Liver (tissue), 9 donors: ENCODE measurements around the gene GTPBP2. TPM values are rescaled to one million over a fixed set of nuclear protein-coding genes. Genes with fewer than 3 reads are reported as not detected.

Experiments
- DNase-seq: peaks from one replicate; pipeline ENCODE4 v3.0.0-alpha.2; 2017; ENCODE audit warnings: low spot score
- H3K27ac ChIP-seq, 2 donors: one replicate each; pipeline ENCODE4 v1.7.0; 2013; ENCODE audit warnings: inconsistent platforms in 2 of 2, low read length in 2 of 2, control low read depth in 1 of 2, low read depth in 1 of 2, mild to moderate bottlenecking in 1 of 2
- H3K27me3 ChIP-seq, 4 donors: one replicate each; pipeline versions ENCODE4 v1.6.1 to v1.7.0; 2013; ENCODE audit warnings: low read length in 3 of 4, inconsistent platforms in 1 of 4, mild to moderate bottlenecking in 1 of 4, moderate library complexity in 1 of 4; ENCODE audit not compliant: control insufficient read depth in 4 of 4, insufficient read depth in 4 of 4
- H3K36me3 ChIP-seq, 4 donors: one replicate each; pipeline versions ENCODE4 v1.6.1 to v1.7.0; 2013; ENCODE audit warnings: low read length in 3 of 4, mild to moderate bottlenecking in 3 of 4, low read depth in 1 of 4, moderate library complexity in 1 of 4; ENCODE audit not compliant: control insufficient read depth in 4 of 4, insufficient read depth in 3 of 4
- H3K4me1 ChIP-seq, 4 donors: one replicate each; pipeline versions ENCODE4 v1.6.1 to v1.7.0; 2013; ENCODE audit warnings: low read length in 3 of 4, mild to moderate bottlenecking in 3 of 4, moderate library complexity in 1 of 4; ENCODE audit not compliant: control insufficient read depth in 4 of 4, insufficient read depth in 4 of 4
- H3K4me3 ChIP-seq, 3 donors: one replicate each; pipeline versions ENCODE4 v1.6.1 to v1.7.0; 2013; ENCODE audit warnings: low read length in 3 of 3, control low read depth in 1 of 3, low read depth in 1 of 3, mild to moderate bottlenecking in 1 of 3
- H3K9ac ChIP-seq, 2 donors: one replicate each; pipeline ENCODE4 v1.7.0; 2013; ENCODE audit warnings: low read length in 2 of 2, mild to moderate bottlenecking in 2 of 2, moderate library complexity in 2 of 2, control low read depth in 1 of 2, low read depth in 1 of 2
- H3K9me3 ChIP-seq, 4 donors: one replicate each; pipeline versions ENCODE4 v1.6.1 to v1.7.0; 2013; ENCODE audit warnings: low read length in 3 of 4; ENCODE audit not compliant: control insufficient read depth in 4 of 4
- ATF3 ChIP-seq: IDR thresholded peaks from 2 replicates; pipeline ENCODE4 v1.6.1; 2016; ENCODE audit warnings: antibody characterized with exemption
- FOXA1 ChIP-seq: IDR thresholded peaks from 2 replicates; pipeline ENCODE4 v1.6.1; 2016; ENCODE audit warnings: antibody characterized with exemption
- FOXA2 ChIP-seq: IDR thresholded peaks from 2 replicates; pipeline ENCODE4 v1.6.1; 2016; ENCODE audit warnings: antibody characterized with exemption
- GABPA ChIP-seq, 2 donors: IDR thresholded peaks in 1 of 2; conservative IDR thresholded peaks in 1 of 2; 2 replicates each; pipeline ENCODE4 v1.6.1; 2016; ENCODE audit warnings: antibody characterized with exemption in 2 of 2, mild to moderate bottlenecking in 1 of 2, moderate library complexity in 1 of 2
- HNF4A ChIP-seq, 2 donors: conservative IDR thresholded peaks; 2 replicates each; pipeline ENCODE4 v1.6.1; 2016; ENCODE audit warnings: antibody characterized with exemption in 2 of 2, mild to moderate bottlenecking in 2 of 2
- HNF4G ChIP-seq: IDR thresholded peaks from 2 replicates; pipeline ENCODE4 v1.6.1; 2016; ENCODE audit warnings: antibody characterized with exemption
- JUND ChIP-seq, 2 donors: IDR thresholded peaks; 2 replicates each; pipeline ENCODE4 v1.6.1; 2016; ENCODE audit warnings: antibody characterized with exemption in 2 of 2
- MAX ChIP-seq: IDR thresholded peaks from 2 replicates; pipeline ENCODE4 v1.6.1; 2016; ENCODE audit warnings: antibody characterized with exemption
- NR2F2 ChIP-seq: IDR thresholded peaks from 2 replicates; pipeline ENCODE4 v1.6.1; 2016; ENCODE audit warnings: antibody characterized with exemption
- REST ChIP-seq: IDR thresholded peaks from 2 replicates; pipeline ENCODE4 v1.6.1; 2016; ENCODE audit warnings: antibody characterized with exemption, mild to moderate bottlenecking
- RXRA ChIP-seq, 2 donors: IDR thresholded peaks; 2 replicates each; pipeline ENCODE4 v1.6.1; 2017 to 2018; ENCODE audit warnings: antibody characterized with exemption in 2 of 2, mild to moderate bottlenecking in 1 of 2
- SP1 ChIP-seq: IDR thresholded peaks from 2 replicates; pipeline ENCODE4 v1.6.1; 2018; ENCODE audit warnings: antibody characterized with exemption, mild to moderate bottlenecking
- TAF1 ChIP-seq: conservative IDR thresholded peaks from 2 replicates; pipeline ENCODE4 v1.6.1; 2016; ENCODE audit warnings: antibody characterized with exemption, mild to moderate bottlenecking
- YY1 ChIP-seq: IDR thresholded peaks from 2 replicates; pipeline ENCODE4 v1.6.1; 2016; ENCODE audit warnings: antibody characterized with exemption, mild to moderate bottlenecking
- WGBS: extraction: QIAGEN DNeasy Blood & Tissue Kit; methylation state at CpG from one replicate; pipeline ENCODE4 v1.1.7; 2013; 5-methylcytosine and 5-hydroxymethylcytosine counted together
- polyA plus RNA-seq, 2 donors: library from polyadenylated mRNA; stranded (reverse) in 1 of 2; unstranded in 1 of 2; fragments of 200-250 nt in 1 of 2; fragments of >200 nt in 1 of 2; fragmentation: Nextera tagmentation in 1 of 2; extraction: Ambion mirVana in 1 of 2; gene quantifications; one replicate each; pipeline versions ENCODE4 v1.2.1 to v1.2.3, GENCODE V29; 2013 to 2015
- total RNA-seq, 2 donors: library from RNA; depleted of rRNA; stranded (reverse); fragments of >200 nt; gene quantifications; one replicate each; pipeline ENCODE4 v1.2.3, GENCODE V29; 2014
- TF ChIP-seq, protein P1 (sequence below): fragments of 150-350 bp; IDR thresholded peaks from 2 replicates; pipeline ENCODE4 v1.5.1; 2017; ENCODE audit warnings: improper control_type of control experiment, low read depth, low read length; ENCODE audit not compliant: missing input control
- donor health status: healthy.
- donor health status: healthy.
- donor health status: healthy.
- donor health status: healthy.
- donor health status: healthy.

Gene GTPBP2
- total and polyA plus RNA-seq, 4 donors: 7.9 to 69.1 (median 16.1) TPM

DNA sequence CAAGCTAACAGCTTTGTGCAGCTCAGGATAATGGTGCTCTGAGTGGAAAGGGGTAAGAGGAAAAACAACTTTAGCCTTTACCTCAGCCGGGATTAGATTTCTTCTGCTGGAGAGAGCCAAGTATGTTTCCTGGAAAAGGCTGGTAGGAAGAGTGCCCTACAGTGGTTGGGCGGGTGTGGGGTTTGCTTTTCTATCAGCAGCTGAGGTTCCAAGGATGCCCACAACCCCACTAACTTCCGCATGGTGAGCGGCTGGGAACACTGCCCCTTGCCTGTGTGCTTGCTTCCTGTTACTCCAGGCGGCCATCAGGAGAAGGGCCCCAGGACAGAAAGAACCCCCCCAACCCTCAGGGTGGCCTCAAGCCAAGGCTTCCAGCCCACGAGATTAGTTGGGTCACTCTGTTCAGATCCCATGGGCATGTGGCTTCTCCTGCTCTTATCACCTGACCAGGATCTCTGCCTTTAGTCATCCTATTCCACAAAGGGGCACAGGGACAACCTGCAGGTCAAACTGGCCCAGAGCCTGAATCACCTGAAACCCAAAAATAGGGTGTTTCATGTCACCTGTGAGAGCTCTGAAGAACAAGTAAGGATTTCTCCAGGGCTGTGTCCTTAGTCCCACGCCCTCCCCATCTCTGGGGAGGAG lies 48.0 kb upstream of the GTPBP2 start:
- WGBS: 90% methylated on average over 7 of the region's 7 CpGs
- H3K36me3 ChIP-seq: peaks cover 14 to 64% (median 28%) of the 10 kb centered on the region in 4 donors
- no peak overlapping the region for H3K4me3 ChIP-seq
- DNase-seq: no peak
- no peak overlapping the region for H3K27ac ChIP-seq
- no peaks in the 10 kb centered on the region for H3K27me3 ChIP-seq
- TF ChIP-seq SP1: no peak
- no peak for TF ChIP-seq TAF1
- TF ChIP-seq NR2F2: no peak
- no peak for TF ChIP-seq HNF4G
- TF ChIP-seq ATF3: no peak
- TF ChIP-seq HNF4A (conservative IDR thresholded peaks at IDR 0.05): no peak
- TF ChIP-seq RXRA (IDR thresholded peaks at IDR 0.05): no peak
- TF ChIP-seq MAX: no peak
- no peak for TF ChIP-seq JUND (IDR thresholded peaks at IDR 0.05)
- TF ChIP-seq YY1: no peak
- TF ChIP-seq GABPA (IDR thresholded peaks at IDR 0.05 in 1 of 2, conservative IDR thresholded peaks at IDR 0.05 in 1 of 2): no peak
- TF ChIP-seq, protein P1, sequence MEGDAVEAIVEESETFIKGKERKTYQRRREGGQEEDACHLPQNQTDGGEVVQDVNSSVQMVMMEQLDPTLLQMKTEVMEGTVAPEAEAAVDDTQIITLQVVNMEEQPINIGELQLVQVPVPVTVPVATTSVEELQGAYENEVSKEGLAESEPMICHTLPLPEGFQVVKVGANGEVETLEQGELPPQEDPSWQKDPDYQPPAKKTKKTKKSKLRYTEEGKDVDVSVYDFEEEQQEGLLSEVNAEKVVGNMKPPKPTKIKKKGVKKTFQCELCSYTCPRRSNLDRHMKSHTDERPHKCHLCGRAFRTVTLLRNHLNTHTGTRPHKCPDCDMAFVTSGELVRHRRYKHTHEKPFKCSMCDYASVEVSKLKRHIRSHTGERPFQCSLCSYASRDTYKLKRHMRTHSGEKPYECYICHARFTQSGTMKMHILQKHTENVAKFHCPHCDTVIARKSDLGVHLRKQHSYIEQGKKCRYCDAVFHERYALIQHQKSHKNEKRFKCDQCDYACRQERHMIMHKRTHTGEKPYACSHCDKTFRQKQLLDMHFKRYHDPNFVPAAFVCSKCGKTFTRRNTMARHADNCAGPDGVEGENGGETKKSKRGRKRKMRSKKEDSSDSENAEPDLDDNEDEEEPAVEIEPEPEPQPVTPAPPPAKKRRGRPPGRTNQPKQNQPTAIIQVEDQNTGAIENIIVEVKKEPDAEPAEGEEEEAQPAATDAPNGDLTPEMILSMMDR: no peak
- no peak for TF ChIP-seq FOXA1
- no peak for TF ChIP-seq REST
- H3K9me3 ChIP-seq: no peaks in the 10 kb centered on the region
- H3K9ac ChIP-seq: no peak overlapping the region
- H3K4me1 ChIP-seq: peaks cover 0 to 7% (median 3%) of the 10 kb centered on the region in 4 donors

GRCh38 chr6:43674921-43675320 lies 45.9 kb upstream of the GTPBP2 start:
- no peaks in the 10 kb centered on the region for H3K27me3 ChIP-seq
- H3K4me1 ChIP-seq: peaks cover 0 to 9% (median 3%) of the 10 kb centered on the region in 4 donors
- no peaks in the 10 kb centered on the region for H3K9me3 ChIP-seq
- no peak for DNase-seq
- H3K36me3 ChIP-seq: peaks cover 16 to 73% (median 31%) of the 10 kb centered on the region in 4 donors
- H3K9ac ChIP-seq: no peak overlapping the region
- 95% methylated on average over 8 of the region's 8 CpGs for WGBS
- no peak overlapping the region for H3K27ac ChIP-seq
- H3K4me3 ChIP-seq: no peak overlapping the region
- TF ChIP-seq RXRA (IDR thresholded peaks at IDR 0.05) (no peak), GABPA (IDR thresholded peaks at IDR 0.05 in 1 of 2, conservative IDR thresholded peaks at IDR 0.05 in 1 of 2) (no peak), FOXA1 (no peak), REST (no peak), FOXA2 (no peak), MAX (no peak)
